Measurements from ENCODE around the gene CBARP. TPM values are rescaled to one million over a fixed set of nuclear protein-coding genes. Genes with fewer than 3 reads are reported as not detected.

The CBARP gene
- total and polyA plus RNA-seq, 2 of the 13 experiments (the other 11 are each of a cell fraction or from before 2014, with no cell fraction given), result 1.2 to 1.4 TPM

DNA sequence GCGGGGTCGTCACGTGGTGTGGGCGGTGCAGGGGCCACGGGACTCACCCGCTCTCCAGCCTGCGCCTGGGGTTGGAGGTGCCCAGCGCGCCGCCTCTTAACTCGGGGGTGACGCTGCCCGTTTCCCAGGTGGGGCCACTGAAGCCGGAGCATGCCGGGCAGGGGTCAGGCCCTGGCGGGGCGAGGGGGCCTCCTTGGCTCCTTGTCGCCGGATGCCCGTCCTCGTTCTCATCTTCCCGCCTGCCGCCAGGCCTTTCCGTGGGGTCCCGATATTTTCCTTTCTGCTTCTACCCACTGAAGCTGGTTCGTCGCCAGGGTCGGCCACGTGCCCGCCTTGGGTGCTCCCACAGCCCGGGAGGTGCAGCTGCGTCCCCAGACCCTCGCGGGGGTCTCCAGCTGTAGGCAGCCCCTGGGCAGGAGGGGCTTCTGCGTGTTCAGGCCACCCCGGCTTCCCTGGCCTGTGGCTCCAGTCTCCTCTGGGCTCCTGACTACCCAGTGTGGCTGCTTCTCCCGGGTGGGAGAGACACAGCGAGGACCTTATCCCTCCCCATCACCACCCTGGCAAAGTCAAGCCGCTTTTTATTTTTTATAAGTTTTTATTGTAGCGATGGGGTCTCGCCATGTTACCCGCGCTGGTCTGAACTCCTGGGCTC, 38.3 kb upstream of the CBARP start (continued):
- peak; percentile 89 for TF ChIP-seq HNRNPK (IDR thresholded peaks at IDR 0.05; ENCODE audit: low read depth, low read length, poor library complexity, severe bottlenecking)
- TF ChIP-seq MED13 (CRISPR knock-in tag; IDR thresholded peaks at IDR 0.05), result no peak
- no peak for TF ChIP-seq ZNF205 (CRISPR knock-in tag; IDR thresholded peaks at IDR 0.05)
- no peak for TF ChIP-seq ZBTB20 (CRISPR knock-in tag; IDR thresholded peaks at IDR 0.05; ENCODE audit: borderline replicate concordance, low read depth)
- no peak for TF ChIP-seq NR2F6 (IDR thresholded peaks at IDR 0.05)
- TF ChIP-seq NR2F6 (CRISPR knock-in tag; IDR thresholded peaks at IDR 0.05), result peak; percentile 53; the same call in 1 of the 2 replicates
- no peak for TF ChIP-seq DNMT1 (CRISPR knock-in tag; IDR thresholded peaks at IDR 0.05)
- TF ChIP-seq PITX1 (CRISPR knock-in tag; IDR thresholded peaks at IDR 0.05), result 0 out of 2 replicates have a peak, but pooled peaks have one; percentile 21
- TF ChIP-seq SP1 (IDR thresholded peaks at IDR 0.05), result no peak
- 0 out of 2 replicates have a peak, but pooled peaks have one; percentile 3 for TF ChIP-seq SP1 (CRISPR knock-in tag; IDR thresholded peaks at IDR 0.05)
- TF ChIP-seq FOXP4 (CRISPR knock-in tag; IDR thresholded peaks at IDR 0.05), result 0 out of 2 replicates have a peak, but pooled peaks have one; percentile 26
- TF ChIP-seq CC2D1A (CRISPR knock-in tag; IDR thresholded peaks at IDR 0.05), result no peak
- TF ChIP-seq MIER3 (CRISPR knock-in tag; IDR thresholded peaks at IDR 0.05; ENCODE audit: borderline replicate concordance), result peak; percentile 23; the same call in 1 of the 2 replicates
- TF ChIP-seq, protein P1, sequence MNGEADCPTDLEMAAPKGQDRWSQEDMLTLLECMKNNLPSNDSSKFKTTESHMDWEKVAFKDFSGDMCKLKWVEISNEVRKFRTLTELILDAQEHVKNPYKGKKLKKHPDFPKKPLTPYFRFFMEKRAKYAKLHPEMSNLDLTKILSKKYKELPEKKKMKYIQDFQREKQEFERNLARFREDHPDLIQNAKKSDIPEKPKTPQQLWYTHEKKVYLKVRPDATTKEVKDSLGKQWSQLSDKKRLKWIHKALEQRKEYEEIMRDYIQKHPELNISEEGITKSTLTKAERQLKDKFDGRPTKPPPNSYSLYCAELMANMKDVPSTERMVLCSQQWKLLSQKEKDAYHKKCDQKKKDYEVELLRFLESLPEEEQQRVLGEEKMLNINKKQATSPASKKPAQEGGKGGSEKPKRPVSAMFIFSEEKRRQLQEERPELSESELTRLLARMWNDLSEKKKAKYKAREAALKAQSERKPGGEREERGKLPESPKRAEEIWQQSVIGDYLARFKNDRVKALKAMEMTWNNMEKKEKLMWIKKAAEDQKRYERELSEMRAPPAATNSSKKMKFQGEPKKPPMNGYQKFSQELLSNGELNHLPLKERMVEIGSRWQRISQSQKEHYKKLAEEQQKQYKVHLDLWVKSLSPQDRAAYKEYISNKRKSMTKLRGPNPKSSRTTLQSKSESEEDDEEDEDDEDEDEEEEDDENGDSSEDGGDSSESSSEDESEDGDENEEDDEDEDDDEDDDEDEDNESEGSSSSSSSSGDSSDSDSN (CRISPR knock-in tag; IDR thresholded peaks at IDR 0.05), result peak; percentile 51
- TF ChIP-seq, protein P2, sequence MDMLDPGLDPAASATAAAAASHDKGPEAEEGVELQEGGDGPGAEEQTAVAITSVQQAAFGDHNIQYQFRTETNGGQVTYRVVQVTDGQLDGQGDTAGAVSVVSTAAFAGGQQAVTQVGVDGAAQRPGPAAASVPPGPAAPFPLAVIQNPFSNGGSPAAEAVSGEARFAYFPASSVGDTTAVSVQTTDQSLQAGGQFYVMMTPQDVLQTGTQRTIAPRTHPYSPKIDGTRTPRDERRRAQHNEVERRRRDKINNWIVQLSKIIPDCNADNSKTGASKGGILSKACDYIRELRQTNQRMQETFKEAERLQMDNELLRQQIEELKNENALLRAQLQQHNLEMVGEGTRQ (IDR thresholded peaks at IDR 0.05; ENCODE audit: low read depth, low read length), result no peak
- TF ChIP-seq, protein P2 (CRISPR knock-in tag; IDR thresholded peaks at IDR 0.05; ENCODE audit: borderline replicate concordance), result peak; percentile 81; the same call in 1 of the 2 replicates
- TF ChIP-seq KMT2A (CRISPR knock-in tag; IDR thresholded peaks at IDR 0.05), result 0 out of 2 replicates have a peak, but pooled peaks have one; percentile 37
- TF ChIP-seq, protein P3, sequence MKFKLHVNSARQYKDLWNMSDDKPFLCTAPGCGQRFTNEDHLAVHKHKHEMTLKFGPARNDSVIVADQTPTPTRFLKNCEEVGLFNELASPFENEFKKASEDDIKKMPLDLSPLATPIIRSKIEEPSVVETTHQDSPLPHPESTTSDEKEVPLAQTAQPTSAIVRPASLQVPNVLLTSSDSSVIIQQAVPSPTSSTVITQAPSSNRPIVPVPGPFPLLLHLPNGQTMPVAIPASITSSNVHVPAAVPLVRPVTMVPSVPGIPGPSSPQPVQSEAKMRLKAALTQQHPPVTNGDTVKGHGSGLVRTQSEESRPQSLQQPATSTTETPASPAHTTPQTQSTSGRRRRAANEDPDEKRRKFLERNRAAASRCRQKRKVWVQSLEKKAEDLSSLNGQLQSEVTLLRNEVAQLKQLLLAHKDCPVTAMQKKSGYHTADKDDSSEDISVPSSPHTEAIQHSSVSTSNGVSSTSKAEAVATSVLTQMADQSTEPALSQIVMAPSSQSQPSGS (CRISPR knock-in tag; IDR thresholded peaks at IDR 0.05), result no peak; the same call in 1 of the 2 replicates
- 0 out of 2 replicates have a peak, but pooled peaks have one; percentile 18 for TF ChIP-seq YEATS2 (CRISPR knock-in tag; IDR thresholded peaks at IDR 0.05; ENCODE audit: borderline replicate concordance)
- TF ChIP-seq, protein P4, sequence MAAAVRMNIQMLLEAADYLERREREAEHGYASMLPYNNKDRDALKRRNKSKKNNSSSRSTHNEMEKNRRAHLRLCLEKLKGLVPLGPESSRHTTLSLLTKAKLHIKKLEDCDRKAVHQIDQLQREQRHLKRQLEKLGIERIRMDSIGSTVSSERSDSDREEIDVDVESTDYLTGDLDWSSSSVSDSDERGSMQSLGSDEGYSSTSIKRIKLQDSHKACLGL (CRISPR knock-in tag; IDR thresholded peaks at IDR 0.05), result peak; percentile 44; the same call in 1 of the 2 replicates
- no peak for TF ChIP-seq CREB1 (IDR thresholded peaks at IDR 0.05)
- TF ChIP-seq CREB1 (CRISPR knock-in tag; IDR thresholded peaks at IDR 0.05), result no peak
- peak; percentile 15; the same call in 1 of the 2 replicates for TF ChIP-seq ERF (CRISPR knock-in tag; IDR thresholded peaks at IDR 0.05)
